IMR-90 (cell line): ENCODE measurements around the gene ARHGAP12. TPM values are rescaled to one million over a fixed set of nuclear protein-coding genes. Genes with fewer than 3 reads are reported as not detected.

Experiments used
- ATAC-seq: fragments of 200-7000 bp; cut with Tn5 transposase; 2 replicates; pipeline ENCODE4 v1.9.1; 2020; ENCODE audit warnings: low read depth, mild to moderate bottlenecking, moderate library complexity
- BruUV-seq: library from RNA; stranded (reverse); fragments of 400-500 nt; replicated peaks from 2 replicates; lab custom pipeline; 2021; lab: Mats Ljungman, UMichigan
- CTCF ChIA-PET: fragments of 300-600 bp; formaldehyde crosslinking; extraction: SDS; loops from one replicate; lab custom pipeline; 2021; ENCODE audit warnings: antibody characterized with exemption; lab: Yijun Ruan, JAX
- POLR2A ChIA-PET: fragments of 300-600 bp; sonication (Branson Sonifier 250); formaldehyde crosslinking; loops from one replicate; lab custom pipeline; 2022; ENCODE audit warnings: antibody characterized with exemption; ENCODE audit not compliant: unreplicated experiment; lab: Charles Lee
- DNase-seq: peaks from one replicate; pipeline ENCODE4 v3.0.0; 2013
- H2AFZ ChIP-seq: replicated peaks from 2 replicates; pipeline ENCODE3; 2013; ENCODE audit warnings: low read length, mild to moderate bottlenecking; ENCODE audit not compliant: poor library complexity
- H2AK5ac ChIP-seq: 2 replicates; pipeline ENCODE4 v1.6.1; 2013; ENCODE audit warnings: low read depth, low read length, inconsistent platforms
- H2AK9ac ChIP-seq: replicated peaks from 2 replicates; pipeline ENCODE3; 2013; ENCODE audit warnings: mild to moderate bottlenecking, low read depth, low read length, moderate library complexity; ENCODE audit not compliant: poor library complexity
- H2BK120ac ChIP-seq: 2 replicates; pipeline ENCODE4 v1.6.1; 2013; ENCODE audit warnings: low read depth, low read length, inconsistent platforms
- H2BK15ac ChIP-seq: 3 replicates; pipeline ENCODE4 v1.6.1; 2013; ENCODE audit warnings: low read depth, low read length, inconsistent platforms
- H2BK20ac ChIP-seq: 2 replicates; pipeline ENCODE4 v1.6.1; 2013; ENCODE audit warnings: low read depth, mild to moderate bottlenecking, inconsistent platforms, low read length, moderate library complexity
- H2BK5ac ChIP-seq: 2 replicates; pipeline ENCODE4 v1.6.1; 2013; ENCODE audit warnings: mild to moderate bottlenecking, low read depth, low read length, inconsistent platforms; ENCODE audit not compliant: poor library complexity, severe bottlenecking
- H3K14ac ChIP-seq: replicated peaks from 2 replicates; pipeline ENCODE4 v1.6.1; 2013; ENCODE audit warnings: low read depth, low read length, inconsistent platforms
- H3K18ac ChIP-seq: 2 replicates; pipeline ENCODE4 v1.6.1; 2013; ENCODE audit warnings: low read depth, low read length, control low read depth
- H3K23ac ChIP-seq: 2 replicates; pipeline ENCODE4 v1.6.1; 2013; ENCODE audit warnings: low read depth, low read length, inconsistent platforms
- H3K27ac ChIP-seq: 2 replicates; pipeline ENCODE4 v1.5.1; 2013; ENCODE audit warnings: mild to moderate bottlenecking, control low read depth, low read length; ENCODE audit not compliant: insufficient read depth
- H3K27me3 ChIP-seq: 2 replicates; pipeline ENCODE4 v1.6.1; 2013; ENCODE audit warnings: low read length; ENCODE audit not compliant: control insufficient read depth, insufficient read depth
- H3K36me3 ChIP-seq: 2 replicates; pipeline ENCODE4 v1.6.1; 2013; ENCODE audit warnings: low read length, mixed read lengths; ENCODE audit not compliant: control insufficient read depth, insufficient read depth
- H3K4ac ChIP-seq: 2 replicates; pipeline ENCODE4 v1.6.1; 2013; ENCODE audit warnings: low read depth, low read length, inconsistent platforms
- H3K4me1 ChIP-seq: 2 replicates; pipeline ENCODE4 v1.6.1; 2013; ENCODE audit warnings: low read length, mixed read lengths; ENCODE audit not compliant: control insufficient read depth, insufficient read depth
- H3K4me2 ChIP-seq: 2 replicates; pipeline ENCODE4 v1.6.1; 2013; ENCODE audit warnings: low read depth, mild to moderate bottlenecking, control low read depth, low read length, moderate library complexity
- H3K4me3 ChIP-seq: 2 replicates; pipeline ENCODE4 v1.5.1; 2013; ENCODE audit warnings: low read depth, mild to moderate bottlenecking, control low read depth, low read length, moderate library complexity; ENCODE audit not compliant: insufficient read depth
- H3K56ac ChIP-seq: 2 replicates; pipeline ENCODE4 v1.6.1; 2013; ENCODE audit warnings: low read length, inconsistent platforms; ENCODE audit not compliant: insufficient read depth; ENCODE audit errors: extremely low read depth
- H3K79me1 ChIP-seq, 2 experiments: 2 replicates each; pipeline ENCODE4 v1.6.1; 2013; ENCODE audit warnings: low read length in 2 of 2, inconsistent platforms in 1 of 2, low read depth in 1 of 2
- H3K9ac ChIP-seq: 2 replicates; pipeline ENCODE4 v1.6.1; 2013; ENCODE audit warnings: low read depth, low read length, control low read depth
- H3K9me1 ChIP-seq: 2 replicates; pipeline ENCODE4 v1.6.1; 2013; ENCODE audit warnings: low read length, inconsistent platforms; ENCODE audit not compliant: insufficient read depth
- H3K9me3 ChIP-seq: 2 replicates; pipeline ENCODE4 v1.6.1; 2013; ENCODE audit warnings: low read length; ENCODE audit not compliant: control insufficient read depth, insufficient read depth
- H4K20me1 ChIP-seq: 2 replicates; pipeline ENCODE4 v1.6.1; 2013; ENCODE audit warnings: low read length, inconsistent platforms; ENCODE audit not compliant: insufficient read depth
- H4K5ac ChIP-seq: 2 replicates; pipeline ENCODE4 v1.6.1; 2013; ENCODE audit warnings: mild to moderate bottlenecking, low read depth, low read length, control low read depth
- H4K8ac ChIP-seq, 2 experiments: 2 replicates each; pipeline ENCODE4 v1.6.1; 2013; ENCODE audit warnings: low read depth in 2 of 2, low read length in 2 of 2, control low read depth in 1 of 2, inconsistent platforms in 1 of 2
- H4K91ac ChIP-seq: 2 replicates; pipeline ENCODE4 v1.6.1; 2013; ENCODE audit warnings: low read depth, low read length, inconsistent platforms; ENCODE audit not compliant: insufficient read depth
- ELK1 ChIP-seq: fragments of 150-350 bp; IDR thresholded peaks from 2 replicates; pipeline ENCODE4 v1.6.1; 2016; ENCODE audit warnings: low read depth, mild to moderate bottlenecking, low read length, moderate library complexity, borderline replicate concordance
- MAFK ChIP-seq: IDR thresholded peaks from 2 replicates; pipeline ENCODE4 v1.6.1; 2012; ENCODE audit warnings: low read depth, low read length, improper control_type of control experiment
- MAZ ChIP-seq: IDR thresholded peaks from 2 replicates; pipeline ENCODE4 v1.6.1; 2012; ENCODE audit warnings: low read depth, mild to moderate bottlenecking, low read length, improper control_type of control experiment, moderate library complexity, borderline replicate concordance
- RAD21 ChIP-seq: IDR thresholded peaks from 2 replicates; pipeline ENCODE4 v1.6.1; 2012; ENCODE audit warnings: low read length, improper control_type of control experiment
- RCOR1 ChIP-seq: IDR thresholded peaks from 2 replicates; pipeline ENCODE4 v1.6.1; 2012; ENCODE audit warnings: mild to moderate bottlenecking, low read length, improper control_type of control experiment; ENCODE audit not compliant: insufficient replicate concordance
- SMC3 ChIP-seq: fragments of 150-350 bp; IDR thresholded peaks from 2 replicates; pipeline ENCODE4 v1.6.1; 2016; ENCODE audit warnings: low read depth, mild to moderate bottlenecking, antibody characterized with exemption, low read length, moderate library complexity
- USF2 ChIP-seq: fragments of 150-350 bp; IDR thresholded peaks from 2 replicates; pipeline ENCODE4 v1.6.1; 2017; ENCODE audit warnings: mild to moderate bottlenecking, antibody characterized with exemption, low read length, low read depth
- WGBS, 2 experiments: methylation state at CpG; one replicate each; pipeline versions ENCODE4 v1.1.5 to v1.1.7; 2013; ENCODE audit warnings: missing lambda C conversion rate in 2 of 2; ENCODE audit not compliant: insufficient read length in 1 of 2; ENCODE audit errors: extremely low coverage in 2 of 2; 5-methylcytosine and 5-hydroxymethylcytosine counted together
- dilution Hi-C: fragments of 300-500 bp; cut with HindIII; formaldehyde crosslinking; loops from one replicate; pipeline ENCODE4 v1.14.3; 2018; ENCODE audit warnings: low sequenced_read_pairs; ENCODE audit not compliant: unreplicated experiment
- in situ Hi-C: fragments of 300-500 bp; cut with MboI; formaldehyde crosslinking; loops from 3 replicates; pipeline ENCODE4 v1.14.3; 2019; ENCODE audit warnings: low sequenced_read_pairs, inconsistent platforms, mixed read lengths
- intact Hi-C: fragments of 100-400 bp; cut with micrococcal nuclease; formaldehyde crosslinking; loops from 2 replicates; pipeline ENCODE4 v1.10.0; 2022
- polyA plus RNA-seq, 3 experiments: library from polyadenylated mRNA; depleted of rRNA; stranded (reverse); fragments of >200 nt; gene quantifications; 2 replicates each; pipeline ENCODE4 v1.2.3, GENCODE V29; 2012; ENCODE audit warnings: low replicate concordance in 1 of 3
- total RNA-seq: library from RNA; depleted of rRNA; stranded (reverse); fragments of >200 nt; gene quantifications from 2 replicates; pipeline ENCODE4 v1.2.3, GENCODE V29; 2012

ARHGAP12 gene
- total and polyA plus RNA-seq, 2 of the 4 experiments (the other 2 are of a cell fraction), result 9.0 to 28.5 TPM

GRCh38 chr10:31776159-31776558 lies 152.5 kb downstream of the ARHGAP12 start:
- H3K14ac ChIP-seq, result no peak overlapping the region
- TF ChIP-seq RAD21 (no peak), MAZ (no peak), MAFK (no peak), RCOR1 (no peak), ELK1 (no peak), SMC3 (no peak), USF2 (no peak)
- peaks cover 4% of the 10 kb centered on the region; the same call in 1 of the 2 replicates for H3K9me3 ChIP-seq
- no peaks in the 10 kb centered on the region for H3K36me3 ChIP-seq
- H4K8ac ChIP-seq, result no peak overlapping the region
- H3K23ac ChIP-seq, result no peak overlapping the region
- H2BK120ac ChIP-seq, result no peak overlapping the region
- no CpG with 5 or more reads among the region's 5 CpGs for WGBS, 2 experiments
- BruUV-seq, result no TSS peak
- no peaks in the 10 kb centered on the region for H3K79me1 ChIP-seq
- H3K4me3 ChIP-seq, result no peak overlapping the region
- no peak overlapping the region for H3K4me2 ChIP-seq
- H2AK5ac ChIP-seq, result no peak overlapping the region
- H4K20me1 ChIP-seq, result no peaks in the 10 kb centered on the region
- ChIA-PET POLR2A (no interaction called here), CTCF (interaction anchor here (0.6 kb wide), 1 partner anchor 67 kb away, joined by 3 read pairs; no protein-coding TSS in a partner anchor)
- H4K5ac ChIP-seq, result no peak overlapping the region
- no peak overlapping the region for H2BK15ac ChIP-seq
- intact Hi-C loops (no loop called here), in situ Hi-C loops (no loop called here), dilution Hi-C loops (no loop called here)
- H2AK9ac ChIP-seq, result no peak overlapping the region
- DNase-seq (no peak), ATAC-seq (no peak)
- no peak overlapping the region for H2AFZ ChIP-seq
- H3K4ac ChIP-seq, result no peak overlapping the region
- H3K4me1 ChIP-seq, result peaks cover 8% of the 10 kb centered on the region
- H3K18ac ChIP-seq, result no peak overlapping the region
- H2BK20ac ChIP-seq, result no peak overlapping the region
- no peak overlapping the region for H3K56ac ChIP-seq
- peaks cover 20% of the 10 kb centered on the region for H3K9me1 ChIP-seq
- no peak overlapping the region for H3K27ac ChIP-seq
- no peaks in the 10 kb centered on the region for H3K27me3 ChIP-seq
- H2BK5ac ChIP-seq, result no peak overlapping the region
- H4K91ac ChIP-seq, result no peak overlapping the region
- H3K9ac ChIP-seq, result no peak overlapping the region
